PC-3 (cell line): ENCODE results near the gene TOLLIP.

Experiments used
- EZH2phosphoT487 ChIP-seq: fragments of 300-600 bp; sonication (generic); IDR thresholded peaks from 2 replicates; pipeline ENCODE4 v1.6.1; 2018; ENCODE audit warnings: mild to moderate bottlenecking, antibody characterized with exemption, low read length, borderline replicate concordance
- TF ChIP-seq, protein P1 (sequence below): fragments of 300-600 bp; sonication (generic); conservative IDR thresholded peaks from 2 replicates; pipeline ENCODE4 v1.5.1; 2017; ENCODE audit warnings: antibody characterized with exemption, low read depth, mild to moderate bottlenecking, low read length

DNA sequence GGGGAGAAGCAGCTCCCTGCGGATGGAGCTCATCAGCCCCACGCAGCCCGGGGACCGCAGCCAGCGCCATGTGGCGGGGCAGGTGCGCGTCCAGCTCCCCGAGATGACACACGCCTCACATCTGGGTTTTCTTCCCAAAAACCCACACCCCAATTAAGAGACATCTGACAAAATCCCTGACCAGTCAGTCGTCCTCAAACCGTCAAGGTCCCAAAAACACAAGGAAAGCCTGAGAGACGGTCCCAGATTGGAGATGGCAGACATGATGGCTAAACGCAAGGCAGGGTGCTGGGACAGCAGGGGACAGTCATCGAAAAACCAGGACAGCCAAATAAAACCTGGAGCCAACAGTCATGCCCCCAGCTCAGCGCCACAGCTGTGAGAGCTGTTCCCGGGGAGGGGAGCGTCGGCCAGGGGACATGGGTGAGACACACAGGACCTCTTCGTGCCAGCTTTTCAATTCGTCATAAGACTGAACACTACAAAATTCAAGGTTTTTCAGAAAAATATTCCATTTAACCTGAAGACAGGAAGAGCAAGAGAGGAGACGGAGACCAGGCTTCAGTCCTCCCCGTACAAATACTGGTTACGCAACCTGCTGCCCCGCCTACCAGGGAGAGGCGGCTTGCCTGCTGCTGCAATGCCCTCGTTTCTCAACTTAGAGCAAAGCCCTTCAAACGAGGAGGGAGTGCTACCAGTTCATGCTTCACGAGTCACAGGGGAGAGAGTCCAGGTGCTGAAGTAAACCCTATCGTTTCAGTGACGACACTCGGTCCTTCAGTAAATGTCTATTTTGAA is 10.5 kb downstream of the TOLLIP start:
- no peak for TF ChIP-seq EZH2phosphoT487
- TF ChIP-seq, protein P1, sequence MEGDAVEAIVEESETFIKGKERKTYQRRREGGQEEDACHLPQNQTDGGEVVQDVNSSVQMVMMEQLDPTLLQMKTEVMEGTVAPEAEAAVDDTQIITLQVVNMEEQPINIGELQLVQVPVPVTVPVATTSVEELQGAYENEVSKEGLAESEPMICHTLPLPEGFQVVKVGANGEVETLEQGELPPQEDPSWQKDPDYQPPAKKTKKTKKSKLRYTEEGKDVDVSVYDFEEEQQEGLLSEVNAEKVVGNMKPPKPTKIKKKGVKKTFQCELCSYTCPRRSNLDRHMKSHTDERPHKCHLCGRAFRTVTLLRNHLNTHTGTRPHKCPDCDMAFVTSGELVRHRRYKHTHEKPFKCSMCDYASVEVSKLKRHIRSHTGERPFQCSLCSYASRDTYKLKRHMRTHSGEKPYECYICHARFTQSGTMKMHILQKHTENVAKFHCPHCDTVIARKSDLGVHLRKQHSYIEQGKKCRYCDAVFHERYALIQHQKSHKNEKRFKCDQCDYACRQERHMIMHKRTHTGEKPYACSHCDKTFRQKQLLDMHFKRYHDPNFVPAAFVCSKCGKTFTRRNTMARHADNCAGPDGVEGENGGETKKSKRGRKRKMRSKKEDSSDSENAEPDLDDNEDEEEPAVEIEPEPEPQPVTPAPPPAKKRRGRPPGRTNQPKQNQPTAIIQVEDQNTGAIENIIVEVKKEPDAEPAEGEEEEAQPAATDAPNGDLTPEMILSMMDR = no peak
